K562 (cell line): ENCODE data around the gene MEIOB. TPM values are rescaled to one million over a fixed set of nuclear protein-coding genes. Genes with fewer than 3 reads are reported as not detected.
A peak's percentile ranks its signal among the peaks of the same experiment; 100 is the strongest.

Experiments used
- CC2D1A ChIP-seq: fragments of 450-650 bp; IDR thresholded peaks from 2 replicates; pipeline ENCODE4 v1.6.1; 2017; ENCODE audit warnings: mild to moderate bottlenecking
- CCAR2 ChIP-seq: fragments of 200-400 bp; formaldehyde crosslinking; IDR thresholded peaks from 2 replicates; pipeline ENCODE4 v1.6.1; 2017; ENCODE audit warnings: mild to moderate bottlenecking, low read depth, low read length
- GATAD2B ChIP-seq: fragments of 450-650 bp; IDR thresholded peaks from 2 replicates; pipeline ENCODE4 v1.6.1; 2017; ENCODE audit warnings: mild to moderate bottlenecking, borderline replicate concordance
- HDAC2 ChIP-seq: fragments of 450-650 bp; IDR thresholded peaks from 2 replicates; pipeline ENCODE4 v1.6.1; 2016; ENCODE audit warnings: mild to moderate bottlenecking
- HMGN3 ChIP-seq: IDR thresholded peaks from 2 replicates; pipeline ENCODE4 v1.6.1; 2011; ENCODE audit warnings: borderline replicate concordance, low read depth, mild to moderate bottlenecking, mixed read lengths, low read length; ENCODE audit not compliant: insufficient read length; ENCODE audit errors: extremely low read depth
- MCM5 ChIP-seq: fragments of 450-650 bp; IDR thresholded peaks from 2 replicates; pipeline ENCODE4 v1.6.1; 2016; ENCODE audit warnings: low read depth
- MLX ChIP-seq, 2 experiments: fragments of 450-650 bp in 1 of 2; sonication (generic) in 1 of 2; formaldehyde crosslinking; conservative IDR thresholded peaks; 2 replicates each; pipeline versions ENCODE4 v1.4.0 to v1.8.1; 2020 to 2022; ENCODE audit warnings: mild to moderate bottlenecking in 1 of 2, missing genetic modification reagents in 1 of 2
- MYC ChIP-seq, 2 experiments: fragments of 250-450 bp in 1 of 2; sonication (Bioruptor Pico) in 1 of 2; IDR thresholded peaks; 2 replicates each; pipeline versions ENCODE4 v1.5.1 to v1.6.1; 2012 to 2021; ENCODE audit warnings: low read depth in 2 of 2, borderline replicate concordance in 1 of 2, improper control_type of control experiment in 1 of 2, low read length in 1 of 2, mild to moderate bottlenecking in 1 of 2, moderate library complexity in 1 of 2
- RFX1 ChIP-seq: fragments of 450-650 bp; IDR thresholded peaks from 2 replicates; pipeline ENCODE4 v1.6.1; 2016; ENCODE audit warnings: mild to moderate bottlenecking, moderate library complexity
- SOX6 ChIP-seq: fragments of 450-650 bp; IDR thresholded peaks from 2 replicates; pipeline ENCODE4 v1.6.1; 2014; ENCODE audit warnings: mild to moderate bottlenecking
- SREBF2 ChIP-seq: sonication (generic); formaldehyde crosslinking; IDR thresholded peaks from 2 replicates; pipeline ENCODE4 v1.4.0; 2020; ENCODE audit warnings: mild to moderate bottlenecking, missing genetic modification reagents
- TAF7 ChIP-seq: fragments of 450-650 bp; IDR thresholded peaks from 2 replicates; pipeline ENCODE4 v1.6.1; 2016; ENCODE audit warnings: missing genetic modification characterization, missing compliant biosample characterization
- ZNF12 ChIP-seq: sonication (generic); formaldehyde crosslinking; IDR thresholded peaks from 2 replicates; pipeline ENCODE4 v1.4.0; 2020; ENCODE audit warnings: mild to moderate bottlenecking, missing genetic modification reagents
- ZNF143 ChIP-seq: sonication (generic); formaldehyde crosslinking; IDR thresholded peaks from 2 replicates; pipeline ENCODE4 v1.9.0; 2022; ENCODE audit warnings: mild to moderate bottlenecking, missing genetic modification reagents
- ZNF212 ChIP-seq: fragments of 450-650 bp; formaldehyde crosslinking; IDR thresholded peaks from 2 replicates; pipeline ENCODE4 v1.4.0; 2020; ENCODE audit warnings: mild to moderate bottlenecking
- ZNF217 ChIP-seq: sonication (generic); formaldehyde crosslinking; IDR thresholded peaks from 2 replicates; pipeline ENCODE4 v1.8.0; 2022; ENCODE audit warnings: mild to moderate bottlenecking, missing genetic modification reagents
- ZNF449 ChIP-seq: fragments of 250-450 bp; sonication (Bioruptor Pico); IDR thresholded peaks from 2 replicates; pipeline ENCODE4 v1.8.0; 2022; ENCODE audit warnings: moderate library complexity, mild to moderate bottlenecking, inconsistent platforms
- ZNF507 ChIP-seq: conservative IDR thresholded peaks from 2 replicates; pipeline ENCODE4 v1.6.1; 2017; ENCODE audit warnings: missing genetic modification characterization, missing compliant biosample characterization
- ZNF766 ChIP-seq: fragments of 200-800 bp; sonication (Bioruptor generic); conservative IDR thresholded peaks from 2 replicates; pipeline ENCODE4 v1.6.1; 2016; ENCODE audit warnings: missing genetic modification characterization, missing compliant biosample characterization
- polyA plus RNA-seq, 8 experiments: library from polyadenylated mRNA; depleted of rRNA in 4 of 8; stranded (reverse) in 5 of 8; unstranded in 3 of 8; fragments of >200 nt; fragmentation: Nextera tagmentation in 2 of 8; fragmentation: Illumina TruSeq in 1 of 8; extraction: Ambion mirVana in 2 of 8; extraction: Trizol in 1 of 8; gene quantifications; 2 replicates each; pipeline versions ENCODE4 v1.2.1 to v1.2.3, GENCODE V29; 2011 to 2014; ENCODE audit warnings: inconsistent platforms in 1 of 8, missing spikeins in 1 of 8
- total RNA-seq, 7 experiments: library from RNA; depleted of rRNA in 6 of 7; stranded (reverse); fragments of >200 nt in 6 of 7; fragmentation: Illumina TruSeq in 2 of 7; extraction: Trizol in 2 of 7; gene quantifications; 2 replicates each; pipeline versions ENCODE4 v1.2.1 to v1.2.3, GENCODE V29; 2011 to 2021; ENCODE audit warnings: low replicate concordance in 1 of 7
- TF ChIP-seq, protein P1 (sequence below): fragments of 450-650 bp; IDR thresholded peaks from 2 replicates; pipeline ENCODE4 v1.6.1; 2017; ENCODE audit warnings: antibody characterized with exemption, mild to moderate bottlenecking
- TF ChIP-seq, protein P2 (sequence below), 2 experiments: fragments of 250-450 bp in 1 of 2; fragments of 450-650 bp in 1 of 2; sonication (Bioruptor Pico) in 1 of 2; IDR thresholded peaks; 2 replicates each; pipeline versions ENCODE4 v1.6.1 to v1.8.0; 2016 to 2021; ENCODE audit warnings: mild to moderate bottlenecking in 2 of 2, moderate library complexity in 2 of 2, missing compliant biosample characterization in 1 of 2, missing genetic modification characterization in 1 of 2

Gene MEIOB
- total and polyA plus RNA-seq, 9 of the 15 experiments (the other 6 are each of a cell fraction or from before 2014, with no cell fraction given): 25.4 to 203 (median 97.6) TPM

- TF ChIP-seq ZNF143 (CRISPR knock-in tag) (no peak), GATAD2B (no peak; the same call in 1 of the 2 replicates), HMGN3 (no peak), MLX (CRISPR knock-in tag; conservative IDR thresholded peaks at IDR 0.05) (no peak), SREBF2 (no peak), MCM5 (no peak), RFX1 (no peak), TAF7 (no peak), CC2D1A (peak; percentile 93; the same call in 1 of the 2 replicates), SOX6 (peak; percentile 89), ZNF217 (CRISPR knock-in tag) (no peak), MYC (IDR thresholded peaks at IDR 0.05; ENCODE audit: low read depth, low read length) (peak; percentile 56), MYC (CRISPR knock-in tag; IDR thresholded peaks at IDR 0.05; ENCODE audit: borderline replicate concordance, low read depth) (no peak), ZNF766 (CRISPR knock-in tag) (peak; percentile 89), ZNF212 (no peak), ZNF12 (CRISPR knock-in tag) (no peak), CCAR2 (no peak), ZNF507 (tag) (no peak), HDAC2 (peak; percentile 98), ZNF449 (CRISPR knock-in tag) (no peak)
- TF ChIP-seq, protein P1, sequence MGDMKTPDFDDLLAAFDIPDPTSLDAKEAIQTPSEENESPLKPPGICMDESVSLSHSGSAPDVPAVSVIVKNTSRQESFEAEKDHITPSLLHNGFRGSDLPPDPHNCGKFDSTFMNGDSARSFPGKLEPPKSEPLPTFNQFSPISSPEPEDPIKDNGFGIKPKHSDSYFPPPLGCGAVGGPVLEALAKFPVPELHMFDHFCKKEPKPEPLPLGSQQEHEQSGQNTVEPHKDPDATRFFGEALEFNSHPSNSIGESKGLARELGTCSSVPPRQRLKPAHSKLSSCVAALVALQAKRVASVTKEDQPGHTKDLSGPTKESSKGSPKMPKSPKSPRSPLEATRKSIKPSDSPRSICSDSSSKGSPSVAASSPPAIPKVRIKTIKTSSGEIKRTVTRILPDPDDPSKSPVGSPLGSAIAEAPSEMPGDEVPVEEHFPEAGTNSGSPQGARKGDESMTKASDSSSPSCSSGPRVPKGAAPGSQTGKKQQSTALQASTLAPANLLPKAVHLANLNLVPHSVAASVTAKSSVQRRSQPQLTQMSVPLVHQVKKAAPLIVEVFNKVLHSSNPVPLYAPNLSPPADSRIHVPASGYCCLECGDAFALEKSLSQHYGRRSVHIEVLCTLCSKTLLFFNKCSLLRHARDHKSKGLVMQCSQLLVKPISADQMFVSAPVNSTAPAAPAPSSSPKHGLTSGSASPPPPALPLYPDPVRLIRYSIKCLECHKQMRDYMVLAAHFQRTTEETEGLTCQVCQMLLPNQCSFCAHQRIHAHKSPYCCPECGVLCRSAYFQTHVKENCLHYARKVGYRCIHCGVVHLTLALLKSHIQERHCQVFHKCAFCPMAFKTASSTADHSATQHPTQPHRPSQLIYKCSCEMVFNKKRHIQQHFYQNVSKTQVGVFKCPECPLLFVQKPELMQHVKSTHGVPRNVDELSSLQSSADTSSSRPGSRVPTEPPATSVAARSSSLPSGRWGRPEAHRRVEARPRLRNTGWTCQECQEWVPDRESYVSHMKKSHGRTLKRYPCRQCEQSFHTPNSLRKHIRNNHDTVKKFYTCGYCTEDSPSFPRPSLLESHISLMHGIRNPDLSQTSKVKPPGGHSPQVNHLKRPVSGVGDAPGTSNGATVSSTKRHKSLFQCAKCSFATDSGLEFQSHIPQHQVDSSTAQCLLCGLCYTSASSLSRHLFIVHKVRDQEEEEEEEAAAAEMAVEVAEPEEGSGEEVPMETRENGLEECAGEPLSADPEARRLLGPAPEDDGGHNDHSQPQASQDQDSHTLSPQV: peak; percentile 66
- TF ChIP-seq, protein P2, sequence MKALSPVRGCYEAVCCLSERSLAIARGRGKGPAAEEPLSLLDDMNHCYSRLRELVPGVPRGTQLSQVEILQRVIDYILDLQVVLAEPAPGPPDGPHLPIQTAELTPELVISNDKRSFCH (CRISPR knock-in tag; IDR thresholded peaks at IDR 0.05): no peak
- TF ChIP-seq, protein P2 (tag; IDR thresholded peaks at IDR 0.05): peak; percentile 92; the same call in 1 of the 2 replicates
Measured at GRCh38 chr16:1832838-1833454, 39.0 kb downstream of the MEIOB start (continued).
